Measurements from ENCODE around the gene ZNF562.

ZNF562 gene

GRCh38 chr19:9621156-9622037, 53.5 kb downstream of the ZNF562 start, which contains the start of gene ZNF561:
Gene ZNF561, minus strand, starts transcription at chr19:9621232. Its CDS starts 1,776 bp downstream, at chr19:9619456.
- in situ Hi-C loops (cut with MboI; ENCODE audit: low sequenced_read_pairs, unreplicated experiment), result loop anchor here (10.0 kb wide), 1 partner anchor 173 kb away; no protein-coding TSS in a partner anchor
- no peak for TF ChIP-seq CTCF (IDR thresholded peaks at IDR 0.05; ENCODE audit: borderline replicate concordance, control extremely low read depth, extremely low read depth, insufficient read depth, missing control alignments)
- DNase-seq (ENCODE audit: low spot score), result peak; percentile 83

DNA sequence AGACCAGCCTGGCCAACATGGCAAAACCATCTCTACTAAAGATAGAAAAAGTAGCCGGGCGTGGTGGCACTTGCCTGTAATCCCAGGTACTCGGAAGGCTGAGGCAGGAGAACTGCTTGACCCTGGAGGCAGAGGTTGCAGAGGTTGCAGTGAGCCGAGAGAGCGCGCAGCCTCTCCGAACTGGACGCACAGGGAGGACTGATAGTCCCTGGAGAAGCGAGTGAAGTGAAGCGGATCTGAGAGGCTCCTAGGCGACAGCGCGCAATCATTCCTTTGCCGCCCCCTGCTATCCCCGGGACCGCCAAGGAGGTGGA, 54.1 kb downstream of the ZNF562 start:
- no peak for DNase-seq (ENCODE audit: low spot score)
- in situ Hi-C loops (cut with MboI; ENCODE audit: low sequenced_read_pairs, unreplicated experiment), result loop anchor here (10.0 kb wide), 1 partner anchor 174 kb away; no protein-coding TSS in a partner anchor
- no peak for TF ChIP-seq CTCF (IDR thresholded peaks at IDR 0.05; ENCODE audit: borderline replicate concordance, control extremely low read depth, extremely low read depth, insufficient read depth, missing control alignments)

GRCh38 chr19:9615844-9616243, 59.1 kb downstream of the ZNF562 start:
- in situ Hi-C loops (cut with MboI; ENCODE audit: low sequenced_read_pairs, unreplicated experiment), result no loop called here
- no peak for TF ChIP-seq CTCF (IDR thresholded peaks at IDR 0.05; ENCODE audit: borderline replicate concordance, control extremely low read depth, extremely low read depth, insufficient read depth, missing control alignments)
- no peak for DNase-seq (ENCODE audit: low spot score)

- no peak for DNase-seq (ENCODE audit: low spot score)
- no peak for TF ChIP-seq CTCF (IDR thresholded peaks at IDR 0.05; ENCODE audit: borderline replicate concordance, control extremely low read depth, extremely low read depth, insufficient read depth, missing control alignments)
- in situ Hi-C loops (cut with MboI; ENCODE audit: low sequenced_read_pairs, unreplicated experiment), result no loop called here
Measured at GRCh38 chr19:9610484-9611113, 64.3 kb downstream of the ZNF562 start.

DNA sequence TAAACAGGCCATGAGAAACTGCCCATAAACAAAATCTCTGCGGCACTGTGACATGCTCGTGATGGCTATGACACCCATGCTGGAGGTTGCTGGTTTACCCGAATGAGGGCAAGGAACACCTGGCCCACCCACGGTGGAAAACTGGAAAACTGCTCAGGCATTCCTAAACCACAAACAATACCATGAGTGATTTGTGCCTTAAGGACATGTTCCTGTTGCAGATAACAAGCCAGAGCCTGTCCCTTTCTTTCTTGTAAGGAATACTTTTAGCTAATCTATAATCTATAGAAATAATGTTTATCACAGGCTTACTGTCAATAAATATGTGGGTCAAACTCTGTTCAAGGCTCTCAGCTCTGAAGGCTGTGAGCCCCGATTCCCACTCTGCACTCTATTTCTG, 66.0 kb downstream of the ZNF562 start:
- TF ChIP-seq CTCF (IDR thresholded peaks at IDR 0.05; ENCODE audit: borderline replicate concordance, control extremely low read depth, extremely low read depth, insufficient read depth, missing control alignments), result no peak
- in situ Hi-C loops (cut with MboI; ENCODE audit: low sequenced_read_pairs, unreplicated experiment), result no loop called here
- DNase-seq (ENCODE audit: low spot score), result no peak

DNA sequence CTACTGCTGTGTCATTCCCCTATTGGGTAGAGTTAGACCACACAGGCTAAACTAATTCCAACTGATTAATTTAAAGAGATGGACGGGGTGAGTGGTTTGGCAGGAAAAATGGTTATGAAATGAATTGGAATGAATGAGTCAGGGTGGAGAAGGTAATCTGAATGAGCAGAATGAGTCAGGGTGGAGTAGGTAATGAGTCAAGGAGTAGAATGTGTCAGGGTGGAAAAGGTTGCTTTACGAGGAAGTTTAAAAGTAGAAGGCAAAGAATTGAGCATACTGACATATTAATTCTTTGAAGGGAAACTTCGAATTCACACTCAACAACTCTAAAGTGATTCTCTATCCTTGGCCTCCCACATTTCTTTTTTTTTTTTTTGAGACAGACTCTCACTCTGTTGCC, 77.9 kb downstream of the ZNF562 start:
- no peak for DNase-seq (ENCODE audit: low spot score)
- in situ Hi-C loops (cut with MboI; ENCODE audit: low sequenced_read_pairs, unreplicated experiment), result no loop called here
- no peak for TF ChIP-seq CTCF (IDR thresholded peaks at IDR 0.05; ENCODE audit: borderline replicate concordance, control extremely low read depth, extremely low read depth, insufficient read depth, missing control alignments)

All from GM13976 (cell line).